CD14-positive monocyte (primary cell): ENCODE data around the gene KMT2D. TPM values are rescaled to one million over a fixed set of nuclear protein-coding genes. Genes with fewer than 3 reads are reported as not detected.

ENCODE experiments used
- DNase-seq, 3 donors: peaks; one replicate each; pipeline ENCODE4 v3.0.0-alpha.2; 2011 to 2022
- H2AFZ ChIP-seq: 2 replicates; pipeline ENCODE4 v1.6.0; 2012; ENCODE audit warnings: mild to moderate bottlenecking, low read depth, low read length, inconsistent platforms; ENCODE audit not compliant: insufficient read depth, poor library complexity, severe bottlenecking
- H3K27ac ChIP-seq, 2 donors: 1 replicate in 1 of 2; 2 replicates in 1 of 2; pipeline ENCODE4 v1.5.1; 2012 to 2013; ENCODE audit warnings: low read length in 2 of 2, control low read depth in 1 of 2, inconsistent platforms in 1 of 2, low read depth in 1 of 2, mild to moderate bottlenecking in 1 of 2
- H3K27me3 ChIP-seq, 2 donors: one replicate each; pipeline versions ENCODE4 v1.6.0 to v1.6.1; 2011 to 2013; ENCODE audit warnings: low read length in 2 of 2; ENCODE audit not compliant: control insufficient read depth in 2 of 2, insufficient read depth in 2 of 2
- H3K36me3 ChIP-seq, 2 donors: replicated peaks in 1 of 2; 1 replicate in 1 of 2; 2 replicates in 1 of 2; pipeline versions ENCODE4 v1.5.1 to v1.6.1; 2012 to 2013; ENCODE audit warnings: low read length in 2 of 2, control low read depth in 1 of 2, inconsistent platforms in 1 of 2, mild to moderate bottlenecking in 1 of 2; ENCODE audit not compliant: insufficient read depth in 2 of 2, control insufficient read depth in 1 of 2
- H3K4me1 ChIP-seq, 2 donors: 1 replicate in 1 of 2; 2 replicates in 1 of 2; pipeline versions ENCODE4 v1.5.1 to v1.6.1; 2012 to 2013; ENCODE audit warnings: low read length in 2 of 2, control low read depth in 1 of 2, inconsistent platforms in 1 of 2, mild to moderate bottlenecking in 1 of 2, moderate library complexity in 1 of 2; ENCODE audit not compliant: insufficient read depth in 2 of 2, control insufficient read depth in 1 of 2
- H3K4me2 ChIP-seq: replicated peaks from 2 replicates; pipeline ENCODE3; 2012; ENCODE audit warnings: low read length, moderate library complexity, mild to moderate bottlenecking; ENCODE audit not compliant: poor library complexity, severe bottlenecking; ENCODE audit errors: extremely low read depth
- H3K4me3 ChIP-seq, 3 experiments: fragments of 200-600 bp in 1 of 3; sonication (generic) in 1 of 3; replicated peaks in 1 of 3; 1 replicate in 2 of 3; 2 replicates in 1 of 3; pipeline ENCODE4 v1.5.1; 2011 to 2013; ENCODE audit warnings: low read length in 3 of 3, mild to moderate bottlenecking in 3 of 3, control low read depth in 2 of 3, low read depth in 2 of 3, inconsistent platforms in 1 of 3, moderate library complexity in 1 of 3
- H3K79me2 ChIP-seq: 2 replicates; pipeline ENCODE4 v1.6.0; 2012; ENCODE audit warnings: mild to moderate bottlenecking, control low read depth, inconsistent platforms, low read length, moderate library complexity; ENCODE audit not compliant: insufficient read depth
- H3K9ac ChIP-seq: 2 replicates; pipeline ENCODE4 v1.6.0; 2017; ENCODE audit warnings: low read length, mild to moderate bottlenecking; ENCODE audit not compliant: insufficient read depth, poor library complexity, severe bottlenecking
- H3K9me3 ChIP-seq, 2 donors: replicated peaks in 1 of 2; 1 replicate in 1 of 2; 2 replicates in 1 of 2; pipeline versions ENCODE4 v1.5.1 to v1.6.1; 2012 to 2013; ENCODE audit warnings: low read length in 2 of 2, control low read depth in 1 of 2; ENCODE audit not compliant: control insufficient read depth in 1 of 2, insufficient read depth in 1 of 2
- H4K20me1 ChIP-seq: 2 replicates; pipeline ENCODE4 v1.6.0; 2012; ENCODE audit warnings: mild to moderate bottlenecking, low read length, control low read depth, moderate library complexity; ENCODE audit not compliant: insufficient read depth
- H3K27ac Mint-ChIP-seq, 7 donors: one replicate each; pipeline ENCODE4 v1.8.0; 2020; ENCODE audit warnings: mild to moderate bottlenecking in 7 of 7, mixed read lengths in 7 of 7, moderate library complexity in 6 of 7, inconsistent platforms in 2 of 7
- H3K27me3 Mint-ChIP-seq, 3 donors: one replicate each; pipeline ENCODE4 v1.8.0; 2021 to 2022; ENCODE audit warnings: low read depth in 3 of 3, mild to moderate bottlenecking in 3 of 3, mixed read lengths in 3 of 3, moderate library complexity in 3 of 3, inconsistent platforms in 1 of 3
- H3K36me3 Mint-ChIP-seq, 2 donors: one replicate each; pipeline ENCODE4 v1.8.0; 2020; ENCODE audit warnings: mixed read lengths in 2 of 2, inconsistent platforms in 1 of 2, mild to moderate bottlenecking in 1 of 2
- H3K4me1 Mint-ChIP-seq: one replicate; pipeline ENCODE4 v1.8.0; 2020; ENCODE audit warnings: mild to moderate bottlenecking, mixed read lengths
- H3K4me3 Mint-ChIP-seq, 2 donors: one replicate each; pipeline ENCODE4 v1.8.0; 2020; ENCODE audit warnings: mild to moderate bottlenecking in 2 of 2, mixed read lengths in 2 of 2, moderate library complexity in 1 of 2
- H3K9me3 Mint-ChIP-seq, 7 donors: one replicate each; pipeline ENCODE4 v1.8.0; 2020 to 2022; ENCODE audit warnings: mixed read lengths in 7 of 7, mild to moderate bottlenecking in 6 of 7, moderate library complexity in 6 of 7, inconsistent platforms in 2 of 7
- CTCF ChIP-seq: fragments of 200-600 bp; IDR thresholded peaks from one replicate; pipeline ENCODE4 v1.8.0; 2022; ENCODE audit warnings: antibody characterized with exemption, mild to moderate bottlenecking
- WGBS: methylation state at CpG from one replicate; pipeline ENCODE4 v1.1.5; 2013; ENCODE audit warnings: missing lambda C conversion rate; ENCODE audit not compliant: insufficient coverage; 5-methylcytosine and 5-hydroxymethylcytosine counted together
- intact Hi-C, 2 donors: fragments of 100-400 bp; cut with micrococcal nuclease; formaldehyde crosslinking; loops; one replicate each; pipeline versions ENCODE4 v1.15.0 to v1.15.1; 2023
- polyA plus RNA-seq, 3 donors: library from polyadenylated mRNA; depleted of rRNA in 1 of 3; unstranded in 2 of 3; stranded (reverse) in 1 of 3; fragments of 300-500 nt in 2 of 3; fragments of >200 nt in 1 of 3; fragmentation: Illumina TruSeq in 2 of 3; gene quantifications; 1 replicate in 2 of 3; 2 replicates in 1 of 3; pipeline ENCODE4 v1.2.3, GENCODE V29; 2012 to 2021

Gene KMT2D
- polyA plus RNA-seq, 3 donors = 1.2 to 66.9 (median 2.7) TPM

- Histone ChIP-seq H3K4me2 (no peak overlapping the region), H3K79me2 (peaks cover 88% of the 10 kb centered on the region), H3K9ac (no peak overlapping the region), H3K27me3 (no peaks in the 10 kb centered on the region), H3K9me3 (no peaks in the 10 kb centered on the region), H3K4me3 (no peak overlapping the region), H3K4me1 (peaks cover 38 to 39% of the 10 kb centered on the region in 2 donors), H2AFZ (no peak overlapping the region), H3K36me3 (peaks cover 59 to 63% of the 10 kb centered on the region in 2 donors), H4K20me1 (peaks cover 97% of the 10 kb centered on the region), H3K27ac (no peak overlapping the region)
- no peak for DNase-seq
- Mint-ChIP-seq H3K4me1 (peaks cover 45% of the 10 kb centered on the region), H3K4me3 (no peak overlapping the region), H3K36me3 (peaks cover 60 to 72% of the 10 kb centered on the region in 2 donors), H3K27me3 (peaks cover 0 to 3% (median 0%) of the 10 kb centered on the region in 3 donors), H3K27ac (peak overlapping the region in 1 of 7 donors; percentile 50), H3K9me3 (no peaks in the 10 kb centered on the region)
- intact Hi-C loops = no loop called here
- 88% methylated on average over 3 of the region's 5 CpGs for WGBS
- TF ChIP-seq CTCF = no peak
These were observed 6.5 kb downstream of the KMT2D start for GRCh38 chr12:49054096-49054495.

GRCh38 chr12:49052451-49053208, 8.0 kb downstream of the KMT2D start:
- peaks cover 97% of the 10 kb centered on the region for H4K20me1 ChIP-seq
- intact Hi-C loops = no loop called here
- H3K4me2 ChIP-seq = no peak overlapping the region
- Mint-ChIP-seq H3K4me1 (peaks cover 30% of the 10 kb centered on the region), H3K27ac (peak overlapping the region in 3 of 7 donors; percentile 53 to 78 (median 68)), H3K9me3 (no peaks in the 10 kb centered on the region), H3K4me3 (no peak overlapping the region), H3K36me3 (peaks cover 74 to 86% of the 10 kb centered on the region in 2 donors), H3K27me3 (peaks cover 0 to 3% (median 0%) of the 10 kb centered on the region in 3 donors)
- DNase-seq = no peak
- H3K4me3 ChIP-seq = no peak overlapping the region
- peaks cover 73 to 78% of the 10 kb centered on the region in 2 donors for H3K36me3 ChIP-seq
- H3K9me3 ChIP-seq = no peaks in the 10 kb centered on the region
- peaks cover 23 to 24% of the 10 kb centered on the region in 2 donors for H3K4me1 ChIP-seq
- H3K79me2 ChIP-seq = peaks cover 77% of the 10 kb centered on the region
- no peak overlapping the region for H3K27ac ChIP-seq
- TF ChIP-seq CTCF = no peak
- 94% methylated on average over 10 of the region's 16 CpGs for WGBS
- H2AFZ ChIP-seq = no peak overlapping the region
- no peak overlapping the region for H3K9ac ChIP-seq
- no peaks in the 10 kb centered on the region for H3K27me3 ChIP-seq
